H1 (cell line): ENCODE results near the gene LYSMD3. TPM values are rescaled to one million over a fixed set of nuclear protein-coding genes. Genes with fewer than 3 reads are reported as not detected.

ENCODE experiments used
- CTCF ChIA-PET: fragments of 300-600 bp; sonication (Branson Sonifier 250); formaldehyde crosslinking; loops from one replicate; lab custom pipeline; 2021; ENCODE audit not compliant: partially characterized antibody; lab: Charles Lee
- POLR2A ChIA-PET: fragments of 300-600 bp; sonication (Branson Sonifier 250); formaldehyde crosslinking; loops from one replicate; lab custom pipeline; 2021; ENCODE audit warnings: inconsistent platforms; ENCODE audit not compliant: partially characterized antibody; lab: Charles Lee
- DNase-seq, 2 experiments: peaks; one replicate each; pipeline versions ENCODE4 v3.0.0 to v3.0.0-alpha.2; 2010 to 2022; ENCODE audit warnings: low spot score in 2 of 2, low read depth in 1 of 2, mixed read lengths in 1 of 2
- FAIRE-seq: peaks from 2 replicates; lab custom pipeline; 2011; peaks lifted over from hg19 to GRCh38; lab: Jason Lieb, UNC
- H2AFZ ChIP-seq: 2 replicates; pipeline ENCODE4 v1.8.1; 2012; ENCODE audit warnings: low read length, inconsistent platforms
- H2AK5ac ChIP-seq: 2 replicates; pipeline ENCODE4 v1.6.1; 2013; ENCODE audit warnings: low read depth, low read length
- H2BK120ac ChIP-seq: replicated peaks from 2 replicates; pipeline ENCODE3; 2013; ENCODE audit warnings: low read depth, low read length, inconsistent platforms
- H2BK12ac ChIP-seq: 2 replicates; pipeline ENCODE4 v1.6.1; 2013; ENCODE audit warnings: low read depth, low read length
- H2BK15ac ChIP-seq: 2 replicates; pipeline ENCODE4 v1.6.1; 2013; ENCODE audit warnings: low read length
- H2BK20ac ChIP-seq: 2 replicates; pipeline ENCODE4 v1.6.1; 2013; ENCODE audit warnings: low read length
- H2BK5ac ChIP-seq: 2 replicates; pipeline ENCODE4 v1.6.1; 2013; ENCODE audit warnings: low read depth, low read length
- H3K14ac ChIP-seq: 2 replicates; pipeline ENCODE4 v1.6.1; 2013; ENCODE audit warnings: inconsistent platforms; ENCODE audit not compliant: insufficient read length
- H3K18ac ChIP-seq: 2 replicates; pipeline ENCODE4 v1.6.1; 2013; ENCODE audit warnings: low read length; ENCODE audit errors: extremely low read depth
- H3K23ac ChIP-seq: 2 replicates; pipeline ENCODE4 v1.6.1; 2013; ENCODE audit warnings: inconsistent platforms; ENCODE audit not compliant: insufficient read length
- H3K23me2 ChIP-seq: 2 replicates; pipeline ENCODE4 v1.6.1; 2013; ENCODE audit warnings: low read depth, low read length
- H3K27ac ChIP-seq: 2 replicates; pipeline ENCODE4 v1.6.1; 2011; ENCODE audit warnings: low read depth, low read length, inconsistent platforms
- H3K27me3 ChIP-seq, 4 experiments: replicated peaks in 1 of 4; 1 replicate in 1 of 4; 2 replicates in 3 of 4; pipeline versions ENCODE4 v1.6.1 to v1.8.1; 2011 to 2013; ENCODE audit warnings: low read length in 3 of 4, mild to moderate bottlenecking in 3 of 4, inconsistent platforms in 2 of 4, mixed read lengths in 2 of 4, moderate library complexity in 1 of 4; ENCODE audit not compliant: control insufficient read depth in 3 of 4, insufficient read depth in 3 of 4; ENCODE audit errors: extremely low read depth in 1 of 4
- H3K36me3 ChIP-seq, 4 experiments: 2 replicates each; pipeline versions ENCODE4 v1.6.1 to v1.8.1; 2011 to 2013; ENCODE audit warnings: mild to moderate bottlenecking in 4 of 4, low read length in 3 of 4, moderate library complexity in 2 of 4, control low read depth in 1 of 4, inconsistent platforms in 1 of 4; ENCODE audit not compliant: insufficient read depth in 4 of 4, control insufficient read depth in 2 of 4
- H3K4ac ChIP-seq: replicated peaks from 2 replicates; pipeline ENCODE3; 2013; ENCODE audit warnings: low read length, low read depth, mixed read lengths, inconsistent platforms; ENCODE audit not compliant: insufficient read length
- H3K4me1 ChIP-seq, 4 experiments: replicated peaks in 1 of 4; 1 replicate in 1 of 4; 2 replicates in 3 of 4; pipeline versions ENCODE4 v1.6.1 to v1.8.1; 2011 to 2013; ENCODE audit warnings: low read length in 3 of 4, inconsistent platforms in 2 of 4, mixed read lengths in 1 of 4; ENCODE audit not compliant: insufficient read depth in 4 of 4, control insufficient read depth in 3 of 4
- H3K4me2 ChIP-seq, 2 experiments: 2 replicates each; pipeline versions ENCODE4 v1.6.1 to v1.8.1; 2011 to 2013; ENCODE audit warnings: low read depth in 2 of 2, low read length in 2 of 2, control low read depth in 1 of 2, inconsistent platforms in 1 of 2, mild to moderate bottlenecking in 1 of 2; ENCODE audit not compliant: insufficient read depth in 1 of 2
- H3K4me3 ChIP-seq, 4 experiments: fragments of 200-600, 300-600 bp in 1 of 4; sonication (generic), shearing (Covaris generic), sonication (Bioruptor Twin) in 1 of 4; 2 replicates each; pipeline versions ENCODE4 v1.5.1 to v1.8.1; 2011 to 2016; ENCODE audit warnings: low read length in 4 of 4, low read depth in 3 of 4, control low read depth in 2 of 4, inconsistent platforms in 2 of 4, mild to moderate bottlenecking in 2 of 4, mixed read lengths in 1 of 4, moderate library complexity in 1 of 4; ENCODE audit not compliant: insufficient read depth in 2 of 4; ENCODE audit errors: extremely low read depth in 1 of 4
- H3K56ac ChIP-seq: replicated peaks from 2 replicates; pipeline ENCODE3; 2013; ENCODE audit warnings: low read depth, mild to moderate bottlenecking, mixed read lengths, low read length, inconsistent platforms; ENCODE audit not compliant: insufficient read length
- H3K79me1 ChIP-seq: 2 replicates; pipeline ENCODE4 v1.6.1; 2013; ENCODE audit warnings: low read depth, low read length, control low read depth
- H3K79me2 ChIP-seq, 2 experiments: 2 replicates each; pipeline versions ENCODE4 v1.6.1 to v1.8.1; 2012 to 2013; ENCODE audit warnings: low read length in 2 of 2, mild to moderate bottlenecking in 2 of 2, inconsistent platforms in 1 of 2; ENCODE audit not compliant: insufficient read depth in 2 of 2, control insufficient read depth in 1 of 2
- H3K9ac ChIP-seq, 4 experiments: replicated peaks in 1 of 4; 1 replicate in 1 of 4; 2 replicates in 3 of 4; pipeline versions ENCODE4 v1.6.1 to v1.8.1; 2011 to 2013; ENCODE audit warnings: low read depth in 3 of 4, low read length in 3 of 4, control low read depth in 2 of 4, mild to moderate bottlenecking in 2 of 4, moderate library complexity in 2 of 4, inconsistent platforms in 1 of 4; ENCODE audit errors: extremely low read depth in 1 of 4
- H3K9me3 ChIP-seq, 2 experiments: 2 replicates each; pipeline versions ENCODE4 v1.6.1 to v1.8.1; 2012 to 2013; ENCODE audit warnings: mild to moderate bottlenecking in 2 of 2, moderate library complexity in 2 of 2, control low read depth in 1 of 2, inconsistent platforms in 1 of 2, low read depth in 1 of 2, low read length in 1 of 2, mixed read lengths in 1 of 2; ENCODE audit not compliant: insufficient read depth in 2 of 2
- H4K20me1 ChIP-seq, 2 experiments: replicated peaks in 1 of 2; 2 replicates each; pipeline versions ENCODE3 to v1.8.1; 2011 to 2013; ENCODE audit warnings: inconsistent platforms in 2 of 2, low read length in 2 of 2, mild to moderate bottlenecking in 1 of 2; ENCODE audit not compliant: insufficient read depth in 2 of 2, control insufficient read depth in 1 of 2
- H4K5ac ChIP-seq: 2 replicates; pipeline ENCODE4 v1.6.1; 2013; ENCODE audit warnings: low read length, low read depth, mixed read lengths, inconsistent platforms; ENCODE audit not compliant: insufficient read length
- H4K8ac ChIP-seq: 2 replicates; pipeline ENCODE4 v1.8.0; 2013; ENCODE audit warnings: mild to moderate bottlenecking, moderate library complexity, low read length, inconsistent platforms; ENCODE audit not compliant: insufficient read depth; ENCODE audit errors: extremely low read depth
- H4K91ac ChIP-seq: replicated peaks from 2 replicates; pipeline ENCODE3; 2013; ENCODE audit warnings: low read length, mixed read lengths, inconsistent platforms; ENCODE audit not compliant: insufficient read length
- CEBPB ChIP-seq: IDR thresholded peaks from 2 replicates; pipeline ENCODE4 v1.6.1; 2012; ENCODE audit warnings: low read depth, low read length
- GABPA ChIP-seq: IDR thresholded peaks from 2 replicates; pipeline ENCODE4 v1.6.1; 2011; ENCODE audit warnings: mild to moderate bottlenecking, low read length, moderate library complexity, borderline replicate concordance; ENCODE audit not compliant: insufficient read depth
- POLR2AphosphoS5 ChIP-seq: IDR thresholded peaks from 2 replicates; pipeline ENCODE4 v1.6.1; 2011; ENCODE audit warnings: low read depth, low read length
- RXRA ChIP-seq: IDR thresholded peaks from 2 replicates; pipeline ENCODE4 v1.6.1; 2011; ENCODE audit warnings: low read depth, mild to moderate bottlenecking, low read length, moderate library complexity; ENCODE audit not compliant: insufficient read depth
- SAP30 ChIP-seq: fragments of 300-600 bp; sonication (generic); IDR thresholded peaks from 2 replicates; pipeline ENCODE4 v1.7.1; 2012; ENCODE audit warnings: low read length, moderate library complexity, mild to moderate bottlenecking, inconsistent platforms; ENCODE audit not compliant: insufficient read depth, insufficient replicate concordance
- SP4 ChIP-seq: IDR thresholded peaks from 2 replicates; pipeline ENCODE4 v1.6.1; 2012; ENCODE audit warnings: low read length, inconsistent platforms
- SUZ12 ChIP-seq: fragments of 200-600 bp; sonication (generic); IDR thresholded peaks from 2 replicates; pipeline ENCODE4 v1.6.1; 2012; ENCODE audit warnings: mild to moderate bottlenecking, inconsistent platforms, low read length, moderate library complexity, mixed read lengths
- polyA plus RNA-seq, 7 experiments: library from polyadenylated mRNA; depleted of rRNA in 3 of 7; stranded (reverse) in 5 of 7; unstranded in 2 of 7; fragments of >200 nt in 5 of 7; fragments of 200-250 nt in 2 of 7; gene quantifications; 1 replicate in 5 of 7; 2 replicates in 1 of 7; 4 replicates in 1 of 7; pipeline versions ENCODE4 v1.2.1 to v1.2.3, GENCODE V29; 2011 to 2013; ENCODE audit warnings: missing spikeins in 2 of 7, mixed read lengths in 2 of 7
- total RNA-seq: library from RNA; stranded (reverse); fragmentation: NEBNext Ultra II Directional; extraction: Animal tissue kit (Norgen Biotek cat#: 25700); gene quantifications from 2 replicates; pipeline ENCODE4 v1.2.1, GENCODE V29; 2021
- TF ChIP-seq, protein P1 (sequence below): IDR thresholded peaks from 2 replicates; pipeline ENCODE4 v1.6.1; 2011; ENCODE audit warnings: low read depth, mild to moderate bottlenecking, low read length; ENCODE audit not compliant: insufficient read depth

The LYSMD3 gene
- total and polyA plus RNA-seq, 2 of the 8 experiments (the other 6 are each of a cell fraction or from before 2014, with no cell fraction given), result 3.7 to 14.9 TPM

- H3K23me2 ChIP-seq, result no peaks in the 10 kb centered on the region; the same call in 1 of the 2 replicates
- H3K4me1 ChIP-seq, result no peaks in the 10 kb centered on the region
- no peak overlapping the region for H3K4me2 ChIP-seq
- POLR2A ChIA-PET, result interaction anchor here (1.3 kb wide), 1 partner anchor 10 kb away, joined by 9 read pairs; no protein-coding TSS in a partner anchor
- H4K5ac ChIP-seq, result no peak overlapping the region
- no peak overlapping the region for H2BK20ac ChIP-seq
- H3K79me1 ChIP-seq, result no peaks in the 10 kb centered on the region; the same call in 1 of the 2 replicates
- CTCF ChIA-PET, result interaction anchor here (1.1 to 1.5 kb wide), 2 partner anchors 8 to 9 kb away, joined by 3 to 5 read pairs; no protein-coding TSS in a partner anchor
- H4K91ac ChIP-seq, result no peak overlapping the region
- no peak overlapping the region for H3K27ac ChIP-seq
- no peak overlapping the region for H3K56ac ChIP-seq
- TF ChIP-seq GABPA, result no peak
- no peak for TF ChIP-seq CEBPB
- no peak for TF ChIP-seq SAP30
- no peak for TF ChIP-seq SP4
- TF ChIP-seq SUZ12, result no peak
- TF ChIP-seq POLR2AphosphoS5, result no peak
- TF ChIP-seq, protein P1, sequence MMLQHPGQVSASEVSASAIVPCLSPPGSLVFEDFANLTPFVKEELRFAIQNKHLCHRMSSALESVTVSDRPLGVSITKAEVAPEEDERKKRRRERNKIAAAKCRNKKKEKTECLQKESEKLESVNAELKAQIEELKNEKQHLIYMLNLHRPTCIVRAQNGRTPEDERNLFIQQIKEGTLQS, result no peak
- no peak for TF ChIP-seq RXRA
- TF ChIP-seq, all 59 proteins: peak for 0
- Histone ChIP-seq H3K79me2 (no peaks in the 10 kb centered on the region), H2AFZ (no peak overlapping the region), H4K8ac (no peak overlapping the region), H3K14ac (no peak overlapping the region), H2BK5ac (no peak overlapping the region), H2BK15ac (no peak overlapping the region), H3K9ac (no peak overlapping the region), H3K36me3 (peaks cover 0 to 28% (median 1%) of the 10 kb centered on the region in 4 experiments; a peak in 3 of 8 replicates), H3K27me3 (no peaks in the 10 kb centered on the region), H3K4me3 (no peak overlapping the region), H2AK5ac (no peak overlapping the region), H3K23ac (no peak overlapping the region), H2BK12ac (no peak overlapping the region), H3K18ac (no peak overlapping the region), H3K4ac (no peak overlapping the region), H4K20me1 (peaks cover 0 to 2% of the 10 kb centered on the region in 2 experiments), H2BK120ac (no peak overlapping the region), H3K9me3 (no peaks in the 10 kb centered on the region)
- no peak for DNase-seq
- FAIRE-seq, result no peak
These were observed 10.7 kb downstream of the LYSMD3 start for GRCh38 chr5:90518661-90519060.
